ENCODE measurements around the gene RFTN1. TPM values are rescaled to one million over a fixed set of nuclear protein-coding genes. Genes with fewer than 3 reads are reported as not detected.

The RFTN1 gene
- total and polyA plus RNA-seq, 2 donors (not counting 1 experiment from before 2014, with no cell fraction given), result 32.4 to 156 TPM

GRCh38 chr3:16509721-16510619, 3.5 kb downstream of the RFTN1 start:
- H3K27me3 Mint-ChIP-seq, result no peaks in the 10 kb centered on the region
- H3K4me3 Mint-ChIP-seq, result peak overlapping the region; percentile 74
- ATAC-seq (ENCODE audit: low read depth) (no peak), DNase-seq (peak; percentile 66)
- Histone ChIP-seq H3K9me3 (ENCODE audit: control extremely low read depth in 1 of 3, control insufficient read depth in 2 of 3, insufficient read depth in 1 of 3, low read length in 2 of 3) (no peaks in the 10 kb centered on the region), H3K79me2 (ENCODE audit: control insufficient read depth, insufficient read depth, low read length) (peaks cover 92% of the 10 kb centered on the region), H3K4me2 (replicated peaks; ENCODE audit: low read depth, low read length, poor library complexity, severe bottlenecking) (peak overlapping the region; percentile 93), H3K4me3 (ENCODE audit: control extremely low read depth in 1 of 5, extremely low read depth in 1 of 5, insufficient read depth in 1 of 5, low read depth in 2 of 5, low read length in 4 of 5) (peak overlapping the region in 1 of 5 experiments; percentile 34), H3K9ac (ENCODE audit: low read length) (peak overlapping the region; percentile 41), H3K27me3 (replicated peaks in 1 of 4; ENCODE audit: control extremely low read depth in 1 of 4, control insufficient read depth in 3 of 4, insufficient read depth in 4 of 4, low read length in 3 of 4) (no peaks in the 10 kb centered on the region), H3K4me1 (ENCODE audit: control insufficient read depth in 2 of 2, insufficient read depth in 2 of 2, low read length in 2 of 2) (peaks cover 67 to 86% of the 10 kb centered on the region in 2 donors), H3K27ac (ENCODE audit: low read length in 2 of 2) (peak overlapping the region in 1 of 2 donors; percentile 97), H4K20me1 (ENCODE audit: control insufficient read depth, insufficient read depth, low read length, poor library complexity, severe bottlenecking) (peaks cover 61% of the 10 kb centered on the region), H2AFZ (ENCODE audit: insufficient read depth, low read depth, low read length, poor library complexity, severe bottlenecking) (no peak overlapping the region), H3K36me3 (replicated peaks in 1 of 2; ENCODE audit: control extremely low read depth in 1 of 2, control insufficient read depth in 1 of 2, extremely low read depth in 1 of 2, insufficient read depth in 2 of 2, low read length in 1 of 2) (peaks cover 0 to 5% of the 10 kb centered on the region in 2 experiments)
- ChIA-PET POLR2A (interaction anchor here (0.9 to 1.1 kb wide), 2 partner anchors 28 to 79 kb away, joined by 3 to 8 read pairs; no protein-coding TSS in a partner anchor), CTCF (interaction anchor here (1.5 kb wide), 1 partner anchor 220 kb away, joined by 8 read pairs; no protein-coding TSS in a partner anchor)
- peak overlapping the region; percentile 81 for H3K27ac Mint-ChIP-seq
- intact Hi-C loops (cut with micrococcal nuclease), result loop anchor here (2.0 to 5.0 kb wide), 3 partner anchors 13 to 377 kb away; no protein-coding TSS in a partner anchor
- WGBS (ENCODE audit: insufficient coverage), result 57% methylated on average over 7 of the region's 10 CpGs
- peaks cover 77% of the 10 kb centered on the region for H3K4me1 Mint-ChIP-seq
- no peaks in the 10 kb centered on the region for H3K9me3 Mint-ChIP-seq (ENCODE audit: insufficient read depth)
- TF ChIP-seq CTCF (IDR thresholded peaks at IDR 0.05), result no peak
- TF ChIP-seq EZH2 (IDR thresholded peaks at IDR 0.05; ENCODE audit: borderline replicate concordance, insufficient read depth, low read depth, low read length, poor library complexity, severe bottlenecking), result no peak

- no peaks in the 10 kb centered on the region for H3K27me3 Mint-ChIP-seq
- H3K36me3 ChIP-seq (replicated peaks in 1 of 2; ENCODE audit: control extremely low read depth in 1 of 2, control insufficient read depth in 1 of 2, extremely low read depth in 1 of 2, insufficient read depth in 2 of 2, low read length in 1 of 2), result peaks cover 0 to 10% of the 10 kb centered on the region in 2 experiments
- intact Hi-C loops (cut with micrococcal nuclease), result no loop called here
- peak overlapping the region; percentile 4 for H3K4me3 Mint-ChIP-seq
- no CpG with 5 or more reads among the region's 6 CpGs for WGBS (ENCODE audit: insufficient coverage)
- no peak overlapping the region for H3K9ac ChIP-seq (ENCODE audit: low read length)
- ChIA-PET CTCF (interaction anchor here (0.8 to 2.3 kb wide), 3 partner anchors 10 to 218 kb away, joined by 5 to 11 read pairs (median 8); no protein-coding TSS in a partner anchor), POLR2A (no interaction called here)
- ATAC-seq (ENCODE audit: low read depth), result no peak
- no peaks in the 10 kb centered on the region for H3K27me3 ChIP-seq (replicated peaks in 1 of 4; ENCODE audit: control extremely low read depth in 1 of 4, control insufficient read depth in 3 of 4, insufficient read depth in 4 of 4, low read length in 3 of 4)
- H3K27ac Mint-ChIP-seq, result no peak overlapping the region
- no peak for DNase-seq
- peaks cover 92% of the 10 kb centered on the region for H3K79me2 ChIP-seq (ENCODE audit: control insufficient read depth, insufficient read depth, low read length)
- peaks cover 73% of the 10 kb centered on the region for H4K20me1 ChIP-seq (ENCODE audit: control insufficient read depth, insufficient read depth, low read length, poor library complexity, severe bottlenecking)
- H2AFZ ChIP-seq (ENCODE audit: insufficient read depth, low read depth, low read length, poor library complexity, severe bottlenecking), result no peak overlapping the region
- peaks cover 68 to 86% of the 10 kb centered on the region in 2 donors for H3K4me1 ChIP-seq (ENCODE audit: control insufficient read depth in 2 of 2, insufficient read depth in 2 of 2, low read length in 2 of 2)
- H3K4me2 ChIP-seq (replicated peaks; ENCODE audit: low read depth, low read length, poor library complexity, severe bottlenecking), result peak overlapping the region; percentile 39
- no peaks in the 10 kb centered on the region for H3K9me3 Mint-ChIP-seq (ENCODE audit: insufficient read depth)
- no peaks in the 10 kb centered on the region for H3K9me3 ChIP-seq (ENCODE audit: control extremely low read depth in 1 of 3, control insufficient read depth in 2 of 3, insufficient read depth in 1 of 3, low read length in 2 of 3)
- H3K4me3 ChIP-seq (ENCODE audit: control extremely low read depth in 1 of 5, extremely low read depth in 1 of 5, insufficient read depth in 1 of 5, low read depth in 2 of 5, low read length in 4 of 5), result no peak overlapping the region
- H3K27ac ChIP-seq (ENCODE audit: low read length in 2 of 2), result peak overlapping the region in 1 of 2 donors; percentile 18
- peaks cover 77% of the 10 kb centered on the region for H3K4me1 Mint-ChIP-seq
- TF ChIP-seq CTCF (IDR thresholded peaks at IDR 0.05) (no peak), EZH2 (IDR thresholded peaks at IDR 0.05; ENCODE audit: borderline replicate concordance, insufficient read depth, low read depth, low read length, poor library complexity, severe bottlenecking) (no peak)
These were observed 4.9 kb downstream of the RFTN1 start for GRCh38 chr3:16508591-16508995.
